Activated CD8-positive, alpha-beta memory T cell treated with anti-CD3 and anti-CD28 coated beads for 24 hours (primary cell): ENCODE results near the gene CCER1.
"Not testable (repeated sequence)": the region's sequence is repeated elsewhere in the genome, so short reads cannot be mapped to it uniquely, and the experiment has no call there.

Experiments
- DNase-seq: peaks from one replicate; pipeline ENCODE4 v3.0.0-alpha.2; 2020

The CCER1 gene

DNA sequence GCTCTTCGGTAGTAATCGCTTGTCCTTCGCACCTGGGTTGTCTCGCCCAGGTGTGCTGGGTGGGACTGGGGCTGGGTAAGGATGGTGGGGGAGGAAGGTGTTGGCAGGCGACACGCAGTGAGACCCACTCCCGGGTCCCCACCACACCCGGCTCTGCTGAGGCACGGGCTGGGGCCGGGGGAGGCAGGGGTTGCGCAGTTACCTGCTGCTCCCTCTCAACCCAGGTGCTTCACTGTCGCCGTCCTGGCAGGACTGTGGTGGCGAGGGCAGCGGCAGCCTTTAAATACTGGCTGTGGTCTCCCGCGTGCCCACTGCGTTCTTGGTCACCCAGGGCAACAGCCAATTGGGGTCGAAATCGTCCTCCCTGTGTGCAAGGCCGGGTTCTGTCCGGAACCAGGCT is at the start of gene CCER1:
TSS of gene CCER1 (minus strand) at position 256 of the 400 bp plus-strand sequence. CDS start 434 bp downstream, outside the sequence.
- no peak for DNase-seq

DNA sequence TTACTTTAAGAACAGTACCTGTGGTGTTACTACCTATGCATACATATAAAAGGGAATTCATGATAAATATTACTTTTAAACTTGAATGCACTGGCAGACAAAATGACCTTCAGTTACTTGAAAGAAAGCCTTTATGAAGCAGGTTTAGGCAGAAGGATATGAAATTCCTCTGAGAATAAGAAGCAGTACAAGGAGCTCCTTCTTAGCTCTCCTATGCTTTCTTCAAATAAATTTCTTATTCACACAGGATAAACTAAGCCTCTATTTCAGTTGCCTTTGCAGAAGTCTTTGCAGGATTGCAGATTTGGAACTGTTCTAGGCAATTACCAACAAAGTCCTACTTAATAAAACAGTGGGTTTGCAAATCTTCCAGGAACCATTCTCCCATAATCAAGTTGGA is 48.8 kb upstream of the CCER1 start:
- no peak for DNase-seq

GRCh38 chr12:91001306-91001705 is 46.3 kb upstream of the CCER1 start:
- no peak for DNase-seq

DNA sequence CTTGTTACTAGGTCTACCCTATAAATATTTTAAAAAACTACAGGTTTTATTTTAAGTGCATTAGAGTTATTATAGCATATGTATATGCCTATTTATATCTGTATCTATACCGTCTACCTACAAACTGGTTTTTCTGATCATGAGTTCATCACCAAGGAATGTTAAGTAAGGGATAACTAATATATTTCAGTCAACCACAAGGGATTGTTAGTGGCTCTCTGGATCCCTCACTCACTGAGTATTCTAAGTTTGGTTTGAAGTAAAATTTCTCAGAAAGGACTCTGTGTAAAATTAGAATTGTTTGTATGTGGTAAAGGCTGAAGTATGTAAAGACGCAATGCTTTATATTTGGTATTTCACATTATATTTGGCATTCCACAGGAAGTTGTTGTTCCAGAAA is 45.0 kb upstream of the CCER1 start:
- no peak for DNase-seq

DNA sequence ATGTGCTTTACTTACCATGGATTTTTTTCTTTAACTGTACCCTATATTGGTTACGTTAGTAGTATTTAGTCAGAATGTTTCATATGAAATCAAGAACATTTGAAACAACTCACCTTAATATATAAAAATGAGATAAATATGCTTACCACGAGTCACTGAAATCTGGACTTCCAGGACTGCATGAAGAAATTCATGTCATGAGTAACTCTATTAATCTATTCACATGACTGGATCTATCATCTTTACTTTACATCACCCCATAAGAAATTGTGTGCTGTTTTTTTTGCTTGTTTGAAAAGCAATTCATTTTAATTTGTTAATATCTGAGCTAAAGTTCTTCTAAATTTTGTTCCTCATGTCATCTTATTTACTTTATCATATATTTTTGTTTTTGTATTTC is 44.6 kb upstream of the CCER1 start:
- no peak for DNase-seq

DNA sequence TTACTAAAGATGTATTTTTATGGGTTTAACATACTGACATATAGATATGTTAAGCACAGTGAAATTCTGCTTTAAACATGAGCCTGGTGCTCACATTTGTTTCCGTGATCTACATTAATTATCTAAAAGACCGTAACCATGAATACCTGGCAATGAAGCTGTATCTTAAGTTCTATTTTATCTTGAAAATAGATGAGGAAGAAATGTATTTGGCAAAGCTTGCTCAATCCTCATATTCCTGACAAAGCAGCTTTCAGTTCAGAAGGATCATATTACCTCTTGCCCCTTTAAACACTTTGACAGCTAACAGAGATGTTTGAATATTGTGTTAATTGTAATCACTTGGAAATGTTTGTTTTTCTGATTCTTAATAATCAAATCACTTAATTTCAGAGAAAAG is 40.0 kb upstream of the CCER1 start:
- DNase-seq: no peak

GRCh38 chr12:90991952-90992465 is 37.0 kb upstream of the CCER1 start:
- no peak for DNase-seq

DNA sequence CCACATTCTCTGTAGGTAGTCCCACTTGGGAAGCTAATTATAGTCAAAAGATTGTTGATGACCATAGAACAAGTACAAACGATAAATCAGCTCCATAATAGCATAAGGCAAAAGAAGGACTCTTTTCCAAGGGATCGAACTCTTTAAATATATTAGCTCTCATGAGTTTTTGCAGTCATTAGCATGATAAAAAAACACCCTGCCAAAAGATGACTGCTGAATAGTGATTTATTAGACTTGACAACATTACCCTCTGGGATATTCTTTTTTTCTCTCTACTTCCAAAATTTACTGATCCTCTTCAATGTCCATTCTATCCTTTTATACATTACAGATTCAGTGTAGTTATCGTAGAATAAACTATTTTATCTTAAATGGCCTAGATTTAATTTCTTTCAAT is 35.6 kb upstream of the CCER1 start:
- no peak for DNase-seq

- DNase-seq: no peak
Measured at GRCh38 chr12:90989686-90990111, 34.7 kb upstream of the CCER1 start.

GRCh38 chr12:90987520-90987919 is 32.5 kb upstream of the CCER1 start:
- DNase-seq: no peak

DNA sequence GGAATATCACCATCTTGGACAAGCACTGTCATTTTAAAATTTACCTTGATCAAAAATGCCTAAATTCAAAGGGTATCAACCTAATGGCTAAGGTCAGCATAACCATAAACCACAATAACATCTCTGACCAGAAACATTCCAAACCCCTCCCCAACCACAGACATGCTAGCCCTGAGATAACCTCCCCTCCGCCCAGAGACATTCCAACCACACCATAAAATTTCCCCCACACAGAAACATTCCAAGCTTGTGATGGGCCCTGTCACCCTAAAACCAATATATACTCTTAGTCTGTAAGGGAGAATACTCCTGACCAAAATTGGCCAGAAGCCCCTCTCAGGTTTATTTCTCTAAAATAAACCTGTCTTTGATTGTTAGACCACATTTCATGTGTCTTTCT is 32.1 kb upstream of the CCER1 start:
- no peak for DNase-seq

DNA sequence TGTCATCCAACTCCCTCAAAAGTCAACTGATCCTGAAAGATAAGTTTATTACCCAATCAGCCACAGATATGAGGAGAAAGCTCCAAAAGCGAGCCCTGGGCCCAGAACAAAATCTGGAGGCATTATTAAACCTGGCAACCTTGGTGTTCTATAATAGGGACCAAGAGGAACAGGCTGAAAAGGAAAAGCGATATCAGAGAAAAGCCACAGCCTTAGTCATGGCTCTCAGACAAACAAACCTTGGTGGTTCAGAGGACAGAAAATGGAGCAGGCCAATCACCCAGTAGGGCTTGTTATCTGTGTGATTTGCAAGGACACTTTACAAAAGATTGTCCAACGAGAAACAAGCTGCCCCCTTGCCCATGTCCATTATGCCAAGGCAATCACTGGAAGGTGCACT is 30.4 kb upstream of the CCER1 start:
- not testable (repeated sequence) for DNase-seq

- no peak for DNase-seq
Measured at GRCh38 chr12:90984114-90984513, 29.1 kb upstream of the CCER1 start.

DNA sequence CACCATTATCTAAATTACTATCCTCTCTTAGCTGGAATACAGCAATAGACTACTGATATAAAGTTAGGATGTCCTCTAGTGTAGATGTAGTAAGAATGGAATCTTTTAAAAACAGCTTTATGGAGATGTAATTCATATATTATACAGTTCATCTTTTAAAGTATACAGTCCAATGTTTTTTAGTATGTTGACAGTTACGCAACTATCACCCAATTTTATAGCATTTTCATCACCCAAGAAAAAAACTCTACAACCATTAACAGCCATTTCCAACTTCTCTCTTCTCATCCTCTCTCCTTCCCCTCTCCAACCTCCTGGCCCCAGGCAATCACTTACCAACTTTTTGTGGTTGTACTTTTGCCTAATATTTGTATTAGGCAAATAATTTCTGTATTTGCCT is 27.2 kb upstream of the CCER1 start:
- no peak for DNase-seq

- DNase-seq: no peak
Measured at GRCh38 chr12:90979951-90980350, 25.0 kb upstream of the CCER1 start.

GRCh38 chr12:90979019-90979418 is 24.0 kb upstream of the CCER1 start:
- DNase-seq: no peak

DNA sequence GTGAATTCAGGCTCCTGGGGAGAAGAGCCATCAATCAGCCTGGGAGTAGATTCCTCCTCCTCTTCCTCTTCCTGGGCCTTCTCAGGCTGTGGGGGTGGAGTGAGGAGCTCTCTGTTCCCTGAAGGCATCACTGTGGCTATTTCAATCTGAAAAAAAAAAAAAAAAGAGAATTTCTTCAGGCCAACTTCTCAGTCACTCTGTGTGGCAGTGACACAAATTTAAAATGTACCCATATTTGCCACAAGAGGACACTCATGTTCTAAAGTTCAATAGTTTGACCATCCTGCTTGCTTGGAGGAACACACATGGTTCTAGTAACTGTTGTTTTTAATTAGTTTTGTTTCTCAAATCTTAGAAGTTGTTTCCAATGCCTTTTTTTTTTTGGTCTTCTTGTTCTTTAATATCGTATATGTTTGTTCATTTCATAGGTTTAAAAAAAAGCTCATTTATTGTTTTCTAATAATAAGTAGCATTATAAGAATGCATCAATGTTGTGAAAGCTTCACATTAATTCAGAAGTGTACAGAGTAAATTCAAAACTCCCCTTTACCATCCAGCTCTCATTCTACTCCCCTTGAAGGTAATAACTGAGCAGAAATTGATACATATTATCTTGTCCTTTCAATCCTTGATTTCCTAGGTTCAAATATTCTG is 23.3 kb upstream of the CCER1 start:
- DNase-seq: no peak

- no peak for DNase-seq
Measured at GRCh38 chr12:90977224-90977623, 22.2 kb upstream of the CCER1 start.

DNA sequence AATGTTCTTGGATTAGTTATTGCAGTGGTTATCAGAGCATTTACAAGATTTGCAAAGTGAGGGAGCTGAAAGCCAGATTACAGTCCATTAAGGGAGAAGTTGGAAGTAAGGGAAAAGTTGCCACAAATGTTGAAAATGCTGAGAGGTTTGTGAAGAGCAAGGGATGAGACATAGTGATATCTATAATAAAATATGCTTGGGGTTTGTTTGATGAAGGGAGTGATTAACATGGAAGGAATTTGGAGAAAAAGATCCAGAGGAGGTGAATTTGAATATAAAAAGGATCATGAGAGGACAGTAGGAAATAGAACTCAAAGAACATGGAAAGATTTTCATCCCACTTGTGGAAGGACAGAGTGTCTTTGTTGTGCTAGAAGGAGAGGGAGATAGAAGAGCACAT is 19.3 kb upstream of the CCER1 start:
- no peak for DNase-seq

- no peak for DNase-seq
Measured at GRCh38 chr12:90972226-90972625, 17.2 kb upstream of the CCER1 start.

DNA sequence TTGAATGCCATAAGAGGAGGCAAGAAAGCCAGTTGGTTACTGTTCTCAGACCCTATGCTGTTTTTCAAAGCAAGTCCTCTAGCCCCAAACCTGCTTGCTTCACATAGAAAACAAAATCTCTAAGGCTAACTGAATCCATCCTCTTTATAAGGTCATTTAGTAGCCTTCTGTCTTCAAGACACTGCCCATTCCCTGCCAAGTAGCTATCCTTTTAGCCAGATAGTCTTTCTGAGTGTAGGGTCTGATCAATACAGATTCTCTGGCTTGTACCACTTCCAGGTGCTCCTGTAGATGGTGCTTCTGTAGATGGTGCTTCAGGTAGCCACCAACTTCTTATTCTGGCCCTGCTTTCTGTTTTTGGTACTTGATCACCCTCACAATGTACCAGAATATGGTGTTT is 15.9 kb upstream of the CCER1 start:
- DNase-seq: no peak

DNA sequence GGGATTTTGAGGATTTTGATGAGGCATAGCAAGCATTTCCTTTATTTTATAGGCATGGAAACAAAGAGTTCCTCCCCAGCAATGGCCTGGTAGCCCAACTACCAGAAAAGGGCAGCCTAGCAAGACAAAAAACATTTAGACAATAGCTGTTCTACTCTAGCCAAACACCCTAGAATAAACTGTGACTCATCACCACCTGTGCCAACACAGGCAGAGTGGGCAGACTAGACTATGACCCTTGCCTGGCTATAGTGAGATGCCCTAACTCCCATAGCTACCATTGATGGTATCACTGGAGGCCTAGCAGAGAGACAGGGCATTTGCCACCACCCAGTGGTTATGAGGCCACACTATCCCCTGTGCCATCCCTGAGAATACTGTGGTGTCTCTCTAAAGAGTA is 15.5 kb upstream of the CCER1 start:
- DNase-seq: no peak

- no peak for DNase-seq
Measured at GRCh38 chr12:90969851-90970250, 14.9 kb upstream of the CCER1 start.

DNA sequence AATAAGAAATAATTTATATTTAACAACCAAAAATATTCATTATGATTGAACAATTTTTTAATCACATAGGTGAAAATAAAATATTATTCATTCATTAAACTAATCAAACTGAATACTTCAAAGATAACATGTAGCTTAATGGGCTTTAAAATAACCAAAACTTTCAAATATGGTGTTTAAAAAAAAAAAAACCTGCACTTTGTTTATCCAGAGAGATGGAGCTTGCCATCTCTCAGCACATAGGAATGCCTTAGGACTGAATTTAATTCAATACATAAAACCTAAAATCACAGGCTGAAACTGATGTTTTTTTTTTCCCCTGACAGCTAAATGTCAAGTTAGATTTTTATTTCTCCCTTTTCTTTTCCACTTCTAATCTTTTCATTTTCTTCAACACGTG is 14.4 kb upstream of the CCER1 start:
- no peak for DNase-seq

DNA sequence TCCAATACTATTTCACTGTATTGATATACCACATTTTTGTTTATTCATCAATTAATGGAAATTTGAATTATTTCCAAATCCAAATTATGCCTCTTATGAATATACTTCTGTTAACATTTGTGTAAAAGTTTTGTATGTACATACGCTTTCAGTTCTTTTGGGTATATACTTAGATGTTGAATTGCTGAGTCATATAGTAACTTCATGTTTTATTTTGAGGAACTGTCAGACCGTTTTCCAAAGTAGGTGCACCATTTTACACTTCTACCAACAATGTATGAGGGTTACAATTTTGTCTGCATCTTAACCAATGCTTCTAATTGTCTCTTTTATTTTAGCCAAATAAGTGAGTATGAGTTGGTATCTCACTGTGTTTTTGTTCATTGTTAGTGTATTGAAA is 10.2 kb upstream of the CCER1 start:
- DNase-seq: no peak
